ENCODE results near the gene HOXD12.

DNA sequence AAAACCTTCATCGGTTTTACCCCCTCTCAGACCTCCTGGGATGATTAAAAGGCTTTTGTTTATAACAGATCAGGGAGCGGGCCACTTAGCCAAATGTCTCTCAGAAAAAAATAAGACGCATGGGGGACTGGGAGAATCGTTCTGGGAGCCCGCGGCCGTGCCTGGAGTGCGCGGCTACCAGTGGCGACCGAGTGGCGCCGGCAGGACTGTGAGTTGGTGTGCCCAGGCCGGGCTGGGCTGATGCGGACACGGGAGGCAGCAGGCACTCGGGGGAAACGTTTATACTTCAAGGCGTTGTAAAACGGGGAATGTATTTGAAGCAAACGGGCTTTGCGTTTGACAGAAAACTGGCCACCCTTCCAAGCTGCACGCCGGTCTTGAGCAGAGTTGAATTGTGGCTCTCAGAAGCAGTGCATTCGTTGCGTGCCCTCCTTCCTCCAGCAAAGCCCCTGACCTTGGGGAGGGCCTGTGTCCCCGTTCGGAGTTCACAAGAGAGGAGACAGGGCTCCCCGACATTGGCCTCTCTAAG, 12.3 kb downstream of the HOXD12 start:
- TF ChIP-seq POLR2A (IDR thresholded peaks at IDR 0.05; ENCODE audit: low read depth, low read length) (no peak), POLR2AphosphoS5 (IDR thresholded peaks at IDR 0.05; ENCODE audit: low read depth, low read length) (no peak), TAF1 (IDR thresholded peaks at IDR 0.05; ENCODE audit: borderline replicate concordance, low read depth, low read length) (no peak)
